Cardiac muscle cell (in vitro differentiated cells and primary cell): ENCODE results near the gene MSRB1. TPM values are rescaled to one million over a fixed set of nuclear protein-coding genes. Genes with fewer than 3 reads are reported as not detected.

Experiments
- DNase-seq, 2 donors: peaks; one replicate each; pipeline versions ENCODE4 v3.0.0 to v3.0.0-alpha.2; 2010 to 2017; ENCODE audit warnings: low read depth in 1 of 2, low spot score in 1 of 2
- H3K27ac ChIP-seq: fragments of 200-600 bp; sonication (generic); 2 replicates; pipeline ENCODE4 v1.5.1; 2016
- H3K27me3 ChIP-seq: fragments of 200-600 bp; sonication (generic); 2 replicates; pipeline ENCODE4 v1.6.0; 2016; ENCODE audit warnings: control low read depth
- H3K36me3 ChIP-seq: fragments of 200-600 bp; sonication (generic); 2 replicates; pipeline ENCODE4 v1.5.1; 2016; ENCODE audit warnings: control low read depth
- H3K4me1 ChIP-seq: fragments of 200-600 bp; sonication (generic); 2 replicates; pipeline ENCODE4 v1.8.1; 2017; ENCODE audit warnings: low read depth, mild to moderate bottlenecking, mixed run types
- H3K4me3 ChIP-seq: fragments of 200-600 bp; sonication (generic); 2 replicates; pipeline ENCODE4 v1.5.1; 2016; ENCODE audit warnings: mild to moderate bottlenecking
- H3K9me3 ChIP-seq: fragments of 200-600 bp; sonication (generic); 2 replicates; pipeline ENCODE4 v1.5.1; 2017; ENCODE audit warnings: low read depth, mild to moderate bottlenecking, control low read depth
- polyA plus RNA-seq: library from polyadenylated mRNA; unstranded; fragments of >200 nt; fragmentation: Nextera tagmentation; extraction: Ambion mirVana; gene quantifications from 2 replicates; pipeline ENCODE4 v1.2.1, GENCODE V29; 2016
- total RNA-seq: library from RNA; depleted of rRNA; stranded (reverse); fragments of >200 nt; gene quantifications from 2 replicates; pipeline ENCODE4 v1.2.3, GENCODE V29; 2016
- TF ChIP-seq, protein P1 (sequence below): IDR thresholded peaks from 2 replicates; pipeline ENCODE4 v1.5.1; 2012; ENCODE audit warnings: low read depth, mild to moderate bottlenecking, low read length

The MSRB1 gene
- total and polyA plus RNA-seq, 2 experiments from 2014 or later: 13.6 to 35.1 TPM

DNA sequence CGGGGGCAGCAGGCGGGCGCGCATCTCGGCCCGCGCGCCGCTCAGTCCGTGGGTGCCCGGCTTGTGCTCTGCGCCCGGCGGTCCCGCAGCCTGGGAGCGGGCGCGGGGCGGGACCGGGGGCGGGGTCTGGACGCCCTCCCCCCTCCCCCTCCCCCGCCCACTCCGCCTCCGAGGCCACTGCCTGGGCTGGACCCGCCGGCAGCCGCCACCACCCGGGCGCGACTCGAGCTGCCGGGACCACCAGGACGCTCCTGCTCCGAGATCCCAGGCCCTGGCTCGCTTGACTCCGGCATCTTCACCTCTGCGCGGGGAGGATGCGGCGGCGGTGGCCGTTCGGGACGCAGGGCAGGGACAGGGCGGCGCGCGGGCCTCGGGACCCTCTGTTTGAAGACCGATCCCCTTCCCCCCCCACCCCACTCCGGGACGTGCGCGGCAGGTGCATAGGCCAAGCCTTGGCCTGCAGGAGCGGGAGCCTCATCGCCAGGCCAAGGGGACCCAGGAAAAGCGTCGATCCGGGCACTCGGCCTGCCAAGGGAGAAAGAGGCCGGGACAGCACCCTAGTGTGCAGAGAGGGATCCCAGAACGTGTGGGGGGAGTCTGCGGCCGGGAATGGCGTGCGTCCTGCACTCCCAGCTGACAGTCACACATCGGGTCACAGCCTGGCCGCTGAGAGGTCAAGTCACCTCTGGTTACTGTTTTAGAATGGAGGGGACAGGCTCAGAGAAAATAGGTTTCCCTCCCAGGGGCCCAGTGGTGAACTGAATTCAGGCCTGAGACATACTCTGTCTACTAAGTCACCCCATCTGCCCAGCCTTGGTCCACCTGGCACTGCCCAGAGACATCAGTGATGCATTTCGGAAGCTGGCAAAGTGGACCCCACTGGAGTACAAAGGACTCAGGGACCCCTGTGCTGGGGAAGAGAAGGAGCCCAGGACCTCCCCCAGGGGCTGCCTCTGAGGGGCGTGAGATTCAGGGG lies 24.4 kb downstream of the MSRB1 start, which contains the start of gene HS3ST6:
Gene HS3ST6, minus strand, starts transcription at position 65 of the 976 bp plus-strand sequence. CDS start 92 bp downstream, outside the sequence.
- peaks cover 10% of the 10 kb centered on the region for H3K4me1 ChIP-seq
- DNase-seq: peak in 1 of 2 donors; percentile 48
- TF ChIP-seq, protein P1, sequence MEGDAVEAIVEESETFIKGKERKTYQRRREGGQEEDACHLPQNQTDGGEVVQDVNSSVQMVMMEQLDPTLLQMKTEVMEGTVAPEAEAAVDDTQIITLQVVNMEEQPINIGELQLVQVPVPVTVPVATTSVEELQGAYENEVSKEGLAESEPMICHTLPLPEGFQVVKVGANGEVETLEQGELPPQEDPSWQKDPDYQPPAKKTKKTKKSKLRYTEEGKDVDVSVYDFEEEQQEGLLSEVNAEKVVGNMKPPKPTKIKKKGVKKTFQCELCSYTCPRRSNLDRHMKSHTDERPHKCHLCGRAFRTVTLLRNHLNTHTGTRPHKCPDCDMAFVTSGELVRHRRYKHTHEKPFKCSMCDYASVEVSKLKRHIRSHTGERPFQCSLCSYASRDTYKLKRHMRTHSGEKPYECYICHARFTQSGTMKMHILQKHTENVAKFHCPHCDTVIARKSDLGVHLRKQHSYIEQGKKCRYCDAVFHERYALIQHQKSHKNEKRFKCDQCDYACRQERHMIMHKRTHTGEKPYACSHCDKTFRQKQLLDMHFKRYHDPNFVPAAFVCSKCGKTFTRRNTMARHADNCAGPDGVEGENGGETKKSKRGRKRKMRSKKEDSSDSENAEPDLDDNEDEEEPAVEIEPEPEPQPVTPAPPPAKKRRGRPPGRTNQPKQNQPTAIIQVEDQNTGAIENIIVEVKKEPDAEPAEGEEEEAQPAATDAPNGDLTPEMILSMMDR: no peak
- peaks cover 97% of the 10 kb centered on the region for H3K27me3 ChIP-seq
- H3K4me3 ChIP-seq: peak within 1 kb of the TSS; percentile 16
- H3K9me3 ChIP-seq: no peaks in the 10 kb centered on the region
- H3K36me3 ChIP-seq: no peaks in the 10 kb centered on the region
- H3K27ac ChIP-seq: no peak within 1 kb of the TSS

- peaks cover 89% of the 10 kb centered on the region for H3K27me3 ChIP-seq
- H3K36me3 ChIP-seq: no peaks in the 10 kb centered on the region
- no peak overlapping the region for H3K27ac ChIP-seq
- peak in 1 of 2 donors; percentile 30 for DNase-seq
- peaks cover 8% of the 10 kb centered on the region for H3K4me1 ChIP-seq
- H3K4me3 ChIP-seq: peak overlapping the region; percentile 16
- H3K9me3 ChIP-seq: no peaks in the 10 kb centered on the region
- TF ChIP-seq, protein P1: no peak
Measured at GRCh38 chr16:1917665-1918350, 25.2 kb downstream of the MSRB1 start.

- Histone ChIP-seq H3K4me3 (no peak overlapping the region), H3K36me3 (no peaks in the 10 kb centered on the region), H3K27ac (no peak overlapping the region), H3K27me3 (peaks cover 82% of the 10 kb centered on the region), H3K4me1 (peaks cover 8% of the 10 kb centered on the region), H3K9me3 (no peaks in the 10 kb centered on the region)
- TF ChIP-seq, protein P1: no peak
- no peak for DNase-seq
Measured at GRCh38 chr16:1917056-1917664, 25.8 kb downstream of the MSRB1 start.

DNA sequence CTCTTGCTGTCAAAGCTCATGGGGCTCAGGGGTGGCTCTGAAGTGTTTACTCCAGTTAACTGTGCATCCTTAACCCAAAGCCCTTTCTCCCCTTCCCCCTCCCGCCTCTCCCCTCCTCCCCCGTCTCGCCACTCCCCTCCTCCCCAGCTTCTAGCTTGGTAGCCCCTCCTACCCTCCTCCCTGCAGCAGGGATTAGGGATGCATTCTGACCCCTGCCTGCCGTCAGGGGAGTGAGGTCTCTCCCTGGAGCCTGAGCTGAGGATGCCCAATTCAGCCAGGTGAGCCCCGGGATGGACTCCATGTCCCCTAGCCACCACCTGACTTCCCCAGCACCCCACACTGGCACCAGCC lies 26.4 kb downstream of the MSRB1 start:
- TF ChIP-seq, protein P1: no peak
- DNase-seq: no peak
- peaks cover 8% of the 10 kb centered on the region for H3K4me1 ChIP-seq
- no peaks in the 10 kb centered on the region for H3K36me3 ChIP-seq
- no peaks in the 10 kb centered on the region for H3K9me3 ChIP-seq
- H3K27ac ChIP-seq: no peak overlapping the region
- H3K27me3 ChIP-seq: peaks cover 77% of the 10 kb centered on the region
- H3K4me3 ChIP-seq: no peak overlapping the region

DNA sequence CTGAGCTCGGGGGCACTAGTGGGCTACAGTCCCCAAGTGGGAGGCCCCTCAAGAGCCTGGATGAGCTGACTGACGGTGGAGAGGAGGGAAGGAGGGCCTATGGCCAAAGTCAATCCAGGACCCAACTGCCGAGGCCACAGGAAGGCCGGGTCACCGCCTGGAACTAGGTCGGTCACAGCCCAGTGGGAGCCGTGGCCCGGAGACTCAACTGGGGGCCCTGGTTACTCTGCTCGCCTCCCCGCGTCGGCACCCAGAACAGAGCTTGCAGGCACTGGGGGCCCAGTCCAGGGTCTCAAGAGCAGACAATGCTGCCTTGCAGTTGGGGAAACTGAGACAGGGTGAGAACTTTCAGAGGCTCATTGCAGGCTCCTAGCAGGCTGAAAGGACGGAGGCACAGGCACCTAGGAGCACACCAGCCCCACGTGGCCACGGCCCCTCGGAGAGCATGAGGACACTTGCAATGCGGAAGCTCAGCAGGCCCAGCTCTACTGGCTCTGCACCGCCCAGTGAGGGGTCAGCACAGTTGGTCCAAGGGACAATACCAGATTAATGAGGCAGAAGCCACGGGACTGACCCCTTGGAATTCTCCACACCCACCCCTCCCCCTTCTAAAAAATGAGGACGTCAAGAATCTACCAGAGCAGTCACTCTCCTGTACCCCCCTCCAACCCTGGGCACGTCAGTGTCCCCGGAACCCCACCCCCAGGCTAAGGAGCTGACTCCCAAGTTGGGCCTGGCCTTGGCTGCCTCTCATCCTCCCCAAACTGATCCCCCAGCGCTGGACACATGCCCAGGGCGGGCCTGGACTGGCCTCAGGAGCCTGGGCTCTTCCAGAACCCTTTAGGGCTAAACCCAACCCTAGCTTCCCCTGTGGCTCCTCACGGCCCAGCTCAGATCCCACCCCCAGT lies 27.0 kb downstream of the MSRB1 start:
- H3K4me3 ChIP-seq: no peak overlapping the region
- DNase-seq: no peak
- no peak overlapping the region for H3K27ac ChIP-seq
- no peaks in the 10 kb centered on the region for H3K9me3 ChIP-seq
- no peaks in the 10 kb centered on the region for H3K36me3 ChIP-seq
- TF ChIP-seq, protein P1: no peak
- H3K4me1 ChIP-seq: peaks cover 8% of the 10 kb centered on the region
- peaks cover 70% of the 10 kb centered on the region for H3K27me3 ChIP-seq
